ENCODE measurements around the gene PALD1. TPM values are rescaled to one million over a fixed set of nuclear protein-coding genes. Genes with fewer than 3 reads are reported as not detected.

PALD1 gene
- total RNA-seq, 2 experiments from 2014 or later, result 6.6 to 6.8 TPM

GRCh38 chr10:70551971-70552422, 73.4 kb downstream of the PALD1 start:
- no peaks in the 10 kb centered on the region for H3K36me3 Mint-ChIP-seq (ENCODE audit: low read depth)
- DNase-seq, result no peak
- no peak for ATAC-seq
- no peaks in the 10 kb centered on the region for H3K9me3 Mint-ChIP-seq
- H3K4me1 Mint-ChIP-seq (ENCODE audit: low read depth), result no peaks in the 10 kb centered on the region
- TF ChIP-seq CTCF (IDR thresholded peaks at IDR 0.05), result no peak
- H3K27ac Mint-ChIP-seq, result no peak overlapping the region
- no peaks in the 10 kb centered on the region for H3K27me3 Mint-ChIP-seq
- ChIA-PET POLR2A (no interaction called here), CTCF (interaction anchor here (0.6 to 6.0 kb wide), 9 partner anchors 8 to 330 kb away, joined by 3 to 83 read pairs (median 5); no protein-coding TSS in a partner anchor)
- no peak overlapping the region for H3K4me3 Mint-ChIP-seq
- intact Hi-C loops (cut with micrococcal nuclease), result loop anchor here (2.0 to 10.0 kb wide), 2 partner anchors 63 to 207 kb away; no protein-coding TSS in a partner anchor

- no peaks in the 10 kb centered on the region for H3K9me3 Mint-ChIP-seq
- POLR2A ChIA-PET, result no interaction called here
- intact Hi-C loops (cut with micrococcal nuclease), result loop anchor here (10.0 kb wide), 1 partner anchor 62 kb away; no protein-coding TSS in a partner anchor
- DNase-seq (no peak), ATAC-seq (no peak)
- H3K27me3 Mint-ChIP-seq, result no peaks in the 10 kb centered on the region
- no peak overlapping the region for H3K4me3 Mint-ChIP-seq
- CTCF ChIA-PET, result interaction anchor here (1.0 to 6.0 kb wide), 3 partner anchors 67 to 328 kb away, joined by 3 to 83 read pairs (median 5); no protein-coding TSS in a partner anchor
- H3K36me3 Mint-ChIP-seq (ENCODE audit: low read depth), result no peaks in the 10 kb centered on the region
- no peak overlapping the region for H3K27ac Mint-ChIP-seq
- no peaks in the 10 kb centered on the region for H3K4me1 Mint-ChIP-seq (ENCODE audit: low read depth)
- TF ChIP-seq CTCF (IDR thresholded peaks at IDR 0.05), result no peak
These were observed 74.0 kb downstream of the PALD1 start for GRCh38 chr10:70552586-70552985.

GRCh38 chr10:70555371-70555770, 76.8 kb downstream of the PALD1 start:
- no peak for ATAC-seq
- no peak overlapping the region for H3K27ac Mint-ChIP-seq
- H3K9me3 Mint-ChIP-seq, result no peaks in the 10 kb centered on the region
- intact Hi-C loops (cut with micrococcal nuclease), result loop anchor here (5.0 to 10.0 kb wide), 2 partner anchors 59 to 327 kb away; no protein-coding TSS in a partner anchor
- ChIA-PET CTCF (no interaction called here), POLR2A (no interaction called here)
- TF ChIP-seq CTCF (IDR thresholded peaks at IDR 0.05), result no peak
- no peaks in the 10 kb centered on the region for H3K36me3 Mint-ChIP-seq (ENCODE audit: low read depth)
- H3K27me3 Mint-ChIP-seq, result peaks cover 1% of the 10 kb centered on the region
- DNase-seq, result no peak
- no peak overlapping the region for H3K4me3 Mint-ChIP-seq
- H3K4me1 Mint-ChIP-seq (ENCODE audit: low read depth), result peaks cover 17% of the 10 kb centered on the region

- ATAC-seq, result no peak
- H3K27me3 Mint-ChIP-seq, result peaks cover 1% of the 10 kb centered on the region
These were observed 78.7 kb downstream of the PALD1 start for GRCh38 chr10:70557086-70557845.

More at GRCh38 chr10:70557086-70557845, 78.7 kb downstream of the PALD1 start:
- DNase-seq, result no peak
- no peaks in the 10 kb centered on the region for H3K36me3 Mint-ChIP-seq (ENCODE audit: low read depth)
- H3K4me1 Mint-ChIP-seq (ENCODE audit: low read depth), result peaks cover 17% of the 10 kb centered on the region
- no peak for TF ChIP-seq CTCF (IDR thresholded peaks at IDR 0.05)
- no peak overlapping the region for H3K27ac Mint-ChIP-seq
- intact Hi-C loops (cut with micrococcal nuclease), result loop anchor here (5.0 to 10.0 kb wide), 2 partner anchors 58 to 325 kb away; no protein-coding TSS in a partner anchor
- CTCF ChIA-PET, result no interaction called here
- H3K4me3 Mint-ChIP-seq, result no peak overlapping the region
- H3K9me3 Mint-ChIP-seq, result no peaks in the 10 kb centered on the region
- POLR2A ChIA-PET, result no interaction called here
